Measurements from ENCODE around the gene CHCHD3.

CHCHD3 gene

DNA sequence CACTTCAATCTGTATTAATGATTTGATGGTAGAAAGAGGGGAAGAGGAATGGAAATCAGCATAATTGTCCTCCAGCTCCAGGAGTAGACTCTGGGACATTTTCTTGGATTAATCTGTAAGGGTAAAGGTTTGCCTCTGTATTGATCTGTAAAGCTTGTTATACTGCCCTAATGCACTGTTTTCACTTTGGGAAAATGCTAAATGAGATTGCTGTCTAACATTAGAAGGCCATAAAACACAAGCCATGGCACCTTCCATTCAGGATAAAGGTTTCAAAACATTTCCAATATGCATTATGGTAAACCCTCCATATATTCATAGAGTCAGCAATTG, 282.8 kb downstream of the CHCHD3 start:
- Histone ChIP-seq H3K9ac (ENCODE audit: insufficient read length, low read depth) (no peak overlapping the region), H3K9me3 (ENCODE audit: insufficient read depth, low read length) (no peaks in the 10 kb centered on the region), H3K27me3 (ENCODE audit: insufficient read depth, insufficient read length) (no peaks in the 10 kb centered on the region), H3K4me1 (ENCODE audit: insufficient read depth, insufficient read length) (no peaks in the 10 kb centered on the region), H3K36me3 (ENCODE audit: insufficient read depth, insufficient read length, low read length) (peaks cover 8% of the 10 kb centered on the region), H3K4me3 (ENCODE audit: insufficient read length, low read depth) (no peak overlapping the region)
- DNase-seq (ENCODE audit: low read depth, low spot score), result no peak
- TF ChIP-seq ZNF274 (IDR thresholded peaks at IDR 0.05; ENCODE audit: low read depth, low read length), result no peak
- no peak for TF ChIP-seq YY1 (IDR thresholded peaks at IDR 0.05; ENCODE audit: insufficient read depth, insufficient read length)
- no peak for TF ChIP-seq SUZ12 (IDR thresholded peaks at IDR 0.05; ENCODE audit: extremely low read depth, insufficient read depth, insufficient read length)

- TF ChIP-seq ZNF274 (IDR thresholded peaks at IDR 0.05; ENCODE audit: low read depth, low read length) (no peak), SUZ12 (IDR thresholded peaks at IDR 0.05; ENCODE audit: extremely low read depth, insufficient read depth, insufficient read length) (no peak), YY1 (IDR thresholded peaks at IDR 0.05; ENCODE audit: insufficient read depth, insufficient read length) (no peak)
- DNase-seq (ENCODE audit: low read depth, low spot score), result no peak
- H3K9me3 ChIP-seq (ENCODE audit: insufficient read depth, low read length), result no peaks in the 10 kb centered on the region
Measured at GRCh38 chr7:132797152-132797551, 284.7 kb downstream of the CHCHD3 start.

GRCh38 chr7:132793474-132793873, 288.4 kb downstream of the CHCHD3 start:
- TF ChIP-seq SUZ12 (IDR thresholded peaks at IDR 0.05; ENCODE audit: extremely low read depth, insufficient read depth, insufficient read length) (no peak), YY1 (IDR thresholded peaks at IDR 0.05; ENCODE audit: insufficient read depth, insufficient read length) (no peak), ZNF274 (IDR thresholded peaks at IDR 0.05; ENCODE audit: low read depth, low read length) (no peak)
- Histone ChIP-seq H3K27me3 (ENCODE audit: insufficient read depth, insufficient read length) (no peaks in the 10 kb centered on the region), H3K9ac (ENCODE audit: insufficient read length, low read depth) (no peak overlapping the region), H3K4me3 (ENCODE audit: insufficient read length, low read depth) (no peak overlapping the region), H3K36me3 (ENCODE audit: insufficient read depth, insufficient read length, low read length) (peaks cover 21% of the 10 kb centered on the region), H3K4me1 (ENCODE audit: insufficient read depth, insufficient read length) (no peaks in the 10 kb centered on the region), H3K9me3 (ENCODE audit: insufficient read depth, low read length) (0 out of 2 replicates have a peak, but pooled peaks cover under 1% of the 10 kb centered on the region)
- no peak for DNase-seq (ENCODE audit: low read depth, low spot score)

More at GRCh38 chr7:132797152-132797551, 284.7 kb downstream of the CHCHD3 start:
- no peak overlapping the region for H3K4me3 ChIP-seq (ENCODE audit: insufficient read length, low read depth)
- H3K36me3 ChIP-seq (ENCODE audit: insufficient read depth, insufficient read length, low read length), result peaks cover 11% of the 10 kb centered on the region
- no peak overlapping the region for H3K9ac ChIP-seq (ENCODE audit: insufficient read length, low read depth)
- H3K4me1 ChIP-seq (ENCODE audit: insufficient read depth, insufficient read length), result no peaks in the 10 kb centered on the region
- no peaks in the 10 kb centered on the region for H3K27me3 ChIP-seq (ENCODE audit: insufficient read depth, insufficient read length)

DNA sequence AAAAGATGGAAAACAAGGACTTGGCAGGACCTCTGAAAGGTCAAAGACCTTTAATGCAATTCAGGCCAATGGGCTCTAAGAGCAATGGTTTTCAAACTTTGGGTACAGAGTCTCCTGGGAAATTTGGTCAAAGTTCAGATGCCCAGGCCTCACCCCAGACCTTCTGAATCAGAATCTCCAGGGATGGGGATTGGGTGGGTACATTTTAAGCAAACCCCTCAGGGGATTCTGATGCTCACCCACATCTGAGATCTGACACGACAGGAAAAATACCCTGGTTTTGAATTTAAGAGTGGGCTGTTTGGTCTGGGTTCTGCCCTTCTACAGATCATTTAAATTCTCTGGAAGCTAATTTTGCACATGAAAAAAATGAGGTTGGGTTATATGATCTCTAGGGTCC, 290.9 kb downstream of the CHCHD3 start:
- Histone ChIP-seq H3K36me3 (ENCODE audit: insufficient read depth, insufficient read length, low read length) (peaks cover 21% of the 10 kb centered on the region), H3K4me3 (ENCODE audit: insufficient read length, low read depth) (no peak overlapping the region), H3K9ac (ENCODE audit: insufficient read length, low read depth) (no peak overlapping the region), H3K27me3 (ENCODE audit: insufficient read depth, insufficient read length) (no peaks in the 10 kb centered on the region), H3K9me3 (ENCODE audit: insufficient read depth, low read length) (peaks cover 9% of the 10 kb centered on the region; the same call in 1 of the 2 replicates), H3K4me1 (ENCODE audit: insufficient read depth, insufficient read length) (no peaks in the 10 kb centered on the region)
- TF ChIP-seq SUZ12 (IDR thresholded peaks at IDR 0.05; ENCODE audit: extremely low read depth, insufficient read depth, insufficient read length), result no peak
- TF ChIP-seq YY1 (IDR thresholded peaks at IDR 0.05; ENCODE audit: insufficient read depth, insufficient read length), result no peak
- no peak for TF ChIP-seq ZNF274 (IDR thresholded peaks at IDR 0.05; ENCODE audit: low read depth, low read length)
- DNase-seq (ENCODE audit: low read depth, low spot score), result no peak

GRCh38 chr7:132790104-132790503, 291.8 kb downstream of the CHCHD3 start:
- Histone ChIP-seq H3K4me3 (ENCODE audit: insufficient read length, low read depth) (no peak overlapping the region), H3K9me3 (ENCODE audit: insufficient read depth, low read length) (peaks cover 9% of the 10 kb centered on the region; the same call in 1 of the 2 replicates), H3K36me3 (ENCODE audit: insufficient read depth, insufficient read length, low read length) (peaks cover 21% of the 10 kb centered on the region), H3K9ac (ENCODE audit: insufficient read length, low read depth) (no peak overlapping the region), H3K4me1 (ENCODE audit: insufficient read depth, insufficient read length) (no peaks in the 10 kb centered on the region), H3K27me3 (ENCODE audit: insufficient read depth, insufficient read length) (no peaks in the 10 kb centered on the region)
- no peak for TF ChIP-seq SUZ12 (IDR thresholded peaks at IDR 0.05; ENCODE audit: extremely low read depth, insufficient read depth, insufficient read length)
- no peak for TF ChIP-seq YY1 (IDR thresholded peaks at IDR 0.05; ENCODE audit: insufficient read depth, insufficient read length)
- no peak for TF ChIP-seq ZNF274 (IDR thresholded peaks at IDR 0.05; ENCODE audit: low read depth, low read length)
- no peak for DNase-seq (ENCODE audit: low read depth, low spot score)

DNA sequence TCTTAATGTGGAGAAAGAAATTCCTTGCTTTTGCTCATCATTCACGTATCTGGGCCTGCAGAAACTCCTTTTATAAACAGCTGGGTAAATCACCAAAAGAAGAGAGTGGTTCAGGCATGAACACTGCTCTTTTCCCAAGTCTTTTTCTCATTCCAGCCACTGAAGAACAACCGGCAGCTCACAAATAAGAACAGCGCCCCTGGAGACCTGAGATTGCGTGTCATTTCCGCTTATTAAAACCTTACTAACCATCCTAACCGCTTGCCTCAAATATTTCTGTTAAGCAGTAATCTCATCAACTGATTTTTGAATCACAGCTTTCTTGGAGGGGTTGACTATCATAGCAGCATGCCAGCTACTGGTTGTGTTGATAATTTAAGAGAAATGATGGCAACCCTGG, 292.6 kb downstream of the CHCHD3 start:
- Histone ChIP-seq H3K9ac (ENCODE audit: insufficient read length, low read depth) (no peak overlapping the region), H3K36me3 (ENCODE audit: insufficient read depth, insufficient read length, low read length) (peaks cover 22% of the 10 kb centered on the region), H3K4me3 (ENCODE audit: insufficient read length, low read depth) (no peak overlapping the region), H3K27me3 (ENCODE audit: insufficient read depth, insufficient read length) (no peaks in the 10 kb centered on the region), H3K9me3 (ENCODE audit: insufficient read depth, low read length) (peaks cover 9% of the 10 kb centered on the region; the same call in 1 of the 2 replicates), H3K4me1 (ENCODE audit: insufficient read depth, insufficient read length) (no peaks in the 10 kb centered on the region)
- no peak for TF ChIP-seq SUZ12 (IDR thresholded peaks at IDR 0.05; ENCODE audit: extremely low read depth, insufficient read depth, insufficient read length)
- DNase-seq (ENCODE audit: low read depth, low spot score), result no peak

DNA sequence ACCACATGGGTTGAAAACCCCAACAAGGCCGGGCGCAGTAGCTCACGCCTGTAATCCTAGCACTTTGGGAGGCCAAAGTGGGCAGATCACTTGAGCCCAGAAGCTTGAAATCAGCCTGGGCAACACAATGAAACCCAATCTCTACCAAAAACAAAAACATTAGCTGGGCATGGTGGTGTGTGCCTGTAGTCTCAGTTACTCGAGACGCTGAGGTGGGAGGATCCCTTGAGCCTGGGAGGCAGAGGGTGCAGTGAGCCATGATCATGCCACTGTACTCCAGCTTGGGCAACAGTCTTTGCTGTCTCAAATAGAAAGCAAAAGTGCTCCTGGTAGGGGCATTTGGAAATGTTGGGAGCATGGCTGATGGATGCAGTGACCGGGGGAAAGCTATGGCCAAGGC, 296.0 kb downstream of the CHCHD3 start:
- H3K27me3 ChIP-seq (ENCODE audit: insufficient read depth, insufficient read length), result no peaks in the 10 kb centered on the region

More for the DNA sequence above, 296.0 kb downstream of the CHCHD3 start:
- DNase-seq (ENCODE audit: low read depth, low spot score), result no peak
- peaks cover 9% of the 10 kb centered on the region; the same call in 1 of the 2 replicates for H3K9me3 ChIP-seq (ENCODE audit: insufficient read depth, low read length)
- no peak overlapping the region for H3K4me3 ChIP-seq (ENCODE audit: insufficient read length, low read depth)
- peaks cover 17% of the 10 kb centered on the region for H3K36me3 ChIP-seq (ENCODE audit: insufficient read depth, insufficient read length, low read length)
- H3K4me1 ChIP-seq (ENCODE audit: insufficient read depth, insufficient read length), result no peaks in the 10 kb centered on the region
- TF ChIP-seq ZNF274 (IDR thresholded peaks at IDR 0.05; ENCODE audit: low read depth, low read length) (no peak), YY1 (IDR thresholded peaks at IDR 0.05; ENCODE audit: insufficient read depth, insufficient read length) (no peak), SUZ12 (IDR thresholded peaks at IDR 0.05; ENCODE audit: extremely low read depth, insufficient read depth, insufficient read length) (no peak)
- H3K9ac ChIP-seq (ENCODE audit: insufficient read length, low read depth), result no peak overlapping the region

All from NT2/D1 (cell line).